HEK293 (cell line): ENCODE results near the gene VASN.

ENCODE experiments used
- CTCF ChIA-PET: fragments of 350-600 bp; formaldehyde crosslinking; extraction: SDS; loops from one replicate; lab custom pipeline; 2021; ENCODE audit warnings: antibody characterized with exemption; lab: Yijun Ruan, JAX
- POLR2A ChIA-PET: fragments of 300-600 bp; formaldehyde crosslinking; extraction: SDS; loops from one replicate; lab custom pipeline; 2020; ENCODE audit warnings: antibody characterized with exemption, inconsistent platforms; lab: Yijun Ruan, JAX
- H3K27ac ChIP-seq: fragments of 200-500 bp; sonication (Bioruptor generic); 2 replicates; pipeline ENCODE4 v1.5.1; 2014; ENCODE audit warnings: low read depth, low read length, control low read depth, inconsistent platforms; ENCODE audit errors: extremely low read depth
- H3K36me3 ChIP-seq, 2 experiments: fragments of 200-500 bp in 1 of 2; sonication (Bioruptor generic) in 1 of 2; 1 replicate in 1 of 2; 2 replicates in 1 of 2; pipeline ENCODE4 v1.5.1; 2014 to 2017; ENCODE audit warnings: inconsistent platforms in 2 of 2, low read length in 2 of 2; ENCODE audit not compliant: control insufficient read depth in 2 of 2, insufficient read depth in 1 of 2
- H3K4me1 ChIP-seq: fragments of 200-500 bp; sonication (Bioruptor generic); 2 replicates; pipeline ENCODE4 v1.5.1; 2014; ENCODE audit warnings: mild to moderate bottlenecking, low read length, inconsistent platforms; ENCODE audit not compliant: control insufficient read depth, insufficient read depth
- H3K4me3 ChIP-seq: 2 replicates; pipeline ENCODE4 v1.5.1; 2011; ENCODE audit warnings: low read depth, mild to moderate bottlenecking, control low read depth, low read length, moderate library complexity
- H3K9me3 ChIP-seq: fragments of 200-500 bp; sonication (Bioruptor generic); 2 replicates; pipeline ENCODE4 v1.5.1; 2014; ENCODE audit warnings: low read depth, low read length, inconsistent platforms; ENCODE audit not compliant: control insufficient read depth, insufficient read depth
- GLIS2 ChIP-seq: fragments of 450-650 bp; formaldehyde crosslinking; IDR thresholded peaks from 2 replicates; pipeline ENCODE4 v1.5.1; 2016; ENCODE audit warnings: missing biosample characterization, missing genetic modification characterization
- HOXC10 ChIP-seq: sonication (generic); formaldehyde crosslinking; IDR thresholded peaks from 2 replicates; pipeline ENCODE4 v1.8.1; 2023; ENCODE audit warnings: mild to moderate bottlenecking, missing genetic modification reagents
- KLF1 ChIP-seq: fragments of 450-650 bp; formaldehyde crosslinking; IDR thresholded peaks from 2 replicates; pipeline ENCODE4 v1.5.1; 2016; ENCODE audit warnings: missing biosample characterization, missing genetic modification characterization
- ZIC2 ChIP-seq: fragments of 450-650 bp; formaldehyde crosslinking; IDR thresholded peaks from 2 replicates; pipeline ENCODE4 v1.5.1; 2016; ENCODE audit warnings: missing biosample characterization, missing genetic modification characterization
- ZNF184 ChIP-seq: fragments of 450-650 bp; IDR thresholded peaks from 2 replicates; pipeline ENCODE4 v1.5.1; 2018; ENCODE audit warnings: missing biosample characterization, mild to moderate bottlenecking, missing genetic modification characterization
- ZNF426 ChIP-seq: fragments of 450-650 bp; formaldehyde crosslinking; IDR thresholded peaks from 2 replicates; pipeline ENCODE4 v1.5.1; 2017; ENCODE audit warnings: missing biosample characterization, missing genetic modification characterization, mild to moderate bottlenecking, inconsistent platforms, moderate library complexity
- ZNF600 ChIP-seq: fragments of 450-650 bp; formaldehyde crosslinking; IDR thresholded peaks from 2 replicates; pipeline ENCODE4 v1.5.1; 2016; ENCODE audit warnings: missing biosample characterization, missing genetic modification characterization
- ZNF660 ChIP-seq: fragments of 450-650 bp; IDR thresholded peaks from 2 replicates; pipeline ENCODE4 v1.5.1; 2018; ENCODE audit warnings: missing biosample characterization, mild to moderate bottlenecking, missing genetic modification characterization
- ZNF768 ChIP-seq: fragments of 450-650 bp; formaldehyde crosslinking; IDR thresholded peaks from 2 replicates; pipeline ENCODE4 v1.5.1; 2018; ENCODE audit warnings: missing biosample characterization, mild to moderate bottlenecking, missing genetic modification characterization
- TF ChIP-seq, protein P1 (sequence below): fragments of 450-650 bp; formaldehyde crosslinking; IDR thresholded peaks from 2 replicates; pipeline ENCODE4 v1.5.1; 2016; ENCODE audit warnings: missing biosample characterization, missing genetic modification characterization

Gene VASN

DNA sequence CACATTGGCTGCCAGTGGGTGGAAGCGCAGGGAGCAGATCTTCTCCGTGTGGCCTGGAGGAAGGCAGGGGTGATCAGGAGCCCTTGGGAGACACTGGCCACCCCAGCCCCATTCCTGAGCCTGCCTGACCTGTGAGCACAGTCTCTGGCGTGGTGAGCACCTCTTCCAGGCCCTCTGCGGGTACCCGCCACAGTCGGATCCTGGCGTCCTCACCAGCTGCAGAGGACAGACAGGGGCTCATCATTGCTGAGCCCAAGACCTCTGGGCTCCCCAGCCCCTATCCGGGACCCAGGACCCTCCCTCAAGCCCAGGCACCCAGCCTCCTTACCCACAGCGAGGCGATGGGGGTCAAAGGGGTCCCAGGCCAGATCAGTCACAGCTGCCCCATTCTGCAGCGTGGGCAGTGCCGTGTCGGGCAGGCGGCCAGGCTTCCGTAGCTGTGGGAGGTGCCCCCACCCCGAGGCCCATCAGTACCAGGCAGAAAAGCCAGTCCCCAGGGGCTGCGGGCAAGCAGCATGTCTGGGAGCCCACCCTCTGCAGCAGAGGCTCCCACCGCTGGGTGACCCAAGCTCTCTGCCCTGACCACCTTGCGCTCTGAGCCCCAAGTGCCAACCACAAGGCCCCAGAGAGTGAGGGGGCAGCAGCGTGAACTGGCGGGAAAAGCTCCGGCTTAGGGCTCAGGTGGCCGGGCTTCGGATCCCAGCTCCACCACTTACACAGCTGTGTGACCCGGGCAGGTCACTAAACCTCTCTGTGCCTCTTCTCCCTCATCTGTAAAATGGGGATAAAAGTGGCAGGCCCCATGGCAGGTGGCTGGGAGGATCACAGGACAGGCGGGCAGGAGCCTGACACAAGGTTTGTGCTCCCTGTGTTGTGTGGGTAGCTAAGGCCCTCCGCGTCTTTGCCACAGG lies 10.4 kb upstream of the VASN start:
- Histone ChIP-seq H3K27ac (no peak overlapping the region), H3K9me3 (no peaks in the 10 kb centered on the region)
- ChIA-PET CTCF (interaction anchor here (0.6 to 5.2 kb wide), 6 partner anchors 11 to 41 kb away, joined by 3 to 118 read pairs (median 7); no protein-coding TSS in a partner anchor), POLR2A (interaction anchor here (1.1 kb wide), 1 partner anchor 13 kb away, joined by 3 read pairs; no protein-coding TSS in a partner anchor)
- TF ChIP-seq HOXC10 (CRISPR knock-in tag): no peak
- 0 out of 2 replicates have a peak, but pooled peaks have one; percentile 18 for TF ChIP-seq ZNF600 (tag by site-specific recombination)
- peak; percentile 84; the same call in 1 of the 2 replicates for TF ChIP-seq ZNF768
- TF ChIP-seq, all 188 proteins: peak for 2
- H3K4me3 ChIP-seq: no peak overlapping the region
- H3K36me3 ChIP-seq: peaks cover 0 to 49% of the 10 kb centered on the region in 2 experiments; a peak in 2 of 3 replicates
- H3K4me1 ChIP-seq: no peaks in the 10 kb centered on the region

DNA sequence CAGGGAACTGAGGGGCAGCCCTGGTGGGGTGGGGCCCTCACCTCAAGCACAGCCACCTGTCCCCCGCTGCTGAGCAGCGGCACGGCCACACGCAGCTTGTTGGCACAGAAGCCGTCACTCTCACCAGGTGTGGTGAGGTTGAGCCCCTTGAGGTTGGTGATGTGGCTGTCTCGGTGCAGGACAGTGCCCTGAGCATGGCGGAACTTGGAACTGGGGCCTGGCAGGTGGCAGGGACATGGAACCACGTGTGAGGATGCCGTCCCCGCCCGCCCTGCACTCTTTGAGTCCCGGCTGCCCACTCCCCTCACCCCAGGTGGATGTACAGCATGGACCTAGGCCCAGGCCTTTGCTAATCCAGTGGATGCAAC lies 9.7 kb upstream of the VASN start:
- CTCF ChIA-PET: interaction anchor here (0.6 to 5.2 kb wide), 3 partner anchors 15 to 41 kb away, joined by 3 to 118 read pairs (median 4); no protein-coding TSS in a partner anchor
- no peak for TF ChIP-seq ZNF184 (tag by site-specific recombination)
- no peak overlapping the region for H3K27ac ChIP-seq
- H3K4me1 ChIP-seq: no peaks in the 10 kb centered on the region
- POLR2A ChIA-PET: no interaction called here
- peaks cover 0 to 45% of the 10 kb centered on the region in 2 experiments; a peak in 2 of 3 replicates for H3K36me3 ChIP-seq
- H3K9me3 ChIP-seq: no peaks in the 10 kb centered on the region
- no peak overlapping the region for H3K4me3 ChIP-seq

DNA sequence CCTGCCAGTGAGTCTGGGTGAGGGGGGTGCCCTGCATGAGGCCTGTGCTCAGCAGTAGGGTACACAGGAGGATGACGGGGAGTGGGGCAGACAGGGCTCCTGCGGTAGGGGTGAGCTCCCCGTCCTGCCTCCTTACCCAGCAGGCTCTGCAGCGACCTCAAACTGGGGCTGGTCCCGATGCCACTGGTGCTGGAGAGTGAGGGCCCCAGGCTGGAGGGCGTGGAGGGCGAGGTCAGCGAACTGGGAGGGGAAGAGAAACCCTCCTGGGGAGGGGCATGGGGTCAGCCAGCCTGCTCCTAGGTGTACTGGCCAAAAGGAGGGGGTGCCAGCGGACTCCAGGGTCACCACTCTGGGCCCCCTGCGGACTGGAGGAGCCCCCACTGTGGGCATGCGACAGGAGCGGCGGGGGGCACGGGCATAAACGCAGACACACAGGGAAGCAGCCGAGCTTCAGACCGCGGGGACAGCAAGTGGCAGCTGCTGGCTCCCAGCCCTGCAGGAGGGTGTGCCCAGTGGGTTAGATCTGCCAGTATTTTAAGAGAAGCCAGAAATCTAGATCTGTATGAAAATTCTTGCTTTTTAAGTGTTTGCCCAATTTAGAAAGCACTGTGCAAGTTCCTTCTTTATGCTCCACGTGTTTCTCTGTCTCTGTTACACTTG lies 9.0 kb upstream of the VASN start:
- CTCF ChIA-PET: interaction anchor here (0.5 to 5.2 kb wide), 3 partner anchors 14 to 59 kb away, joined by 3 to 118 read pairs (median 3); no protein-coding TSS in a partner anchor
- TF ChIP-seq ZNF426: no peak
- TF ChIP-seq ZIC2 (tag by site-specific recombination): peak; percentile 77; the same call in 1 of the 2 replicates
- 0 out of 2 replicates have a peak, but pooled peaks have one; percentile 25 for TF ChIP-seq GLIS2
- TF ChIP-seq KLF1 (tag by site-specific recombination): peak; percentile 70; the same call in 1 of the 2 replicates
- TF ChIP-seq, all 188 proteins: peak for 3
- H3K9me3 ChIP-seq: no peaks in the 10 kb centered on the region
- H3K36me3 ChIP-seq: peaks cover 0 to 43% of the 10 kb centered on the region in 2 experiments; a peak in 2 of 3 replicates
- POLR2A ChIA-PET: no interaction called here
- H3K27ac ChIP-seq: no peak overlapping the region
- no peak overlapping the region for H3K4me3 ChIP-seq
- H3K4me1 ChIP-seq: no peaks in the 10 kb centered on the region

DNA sequence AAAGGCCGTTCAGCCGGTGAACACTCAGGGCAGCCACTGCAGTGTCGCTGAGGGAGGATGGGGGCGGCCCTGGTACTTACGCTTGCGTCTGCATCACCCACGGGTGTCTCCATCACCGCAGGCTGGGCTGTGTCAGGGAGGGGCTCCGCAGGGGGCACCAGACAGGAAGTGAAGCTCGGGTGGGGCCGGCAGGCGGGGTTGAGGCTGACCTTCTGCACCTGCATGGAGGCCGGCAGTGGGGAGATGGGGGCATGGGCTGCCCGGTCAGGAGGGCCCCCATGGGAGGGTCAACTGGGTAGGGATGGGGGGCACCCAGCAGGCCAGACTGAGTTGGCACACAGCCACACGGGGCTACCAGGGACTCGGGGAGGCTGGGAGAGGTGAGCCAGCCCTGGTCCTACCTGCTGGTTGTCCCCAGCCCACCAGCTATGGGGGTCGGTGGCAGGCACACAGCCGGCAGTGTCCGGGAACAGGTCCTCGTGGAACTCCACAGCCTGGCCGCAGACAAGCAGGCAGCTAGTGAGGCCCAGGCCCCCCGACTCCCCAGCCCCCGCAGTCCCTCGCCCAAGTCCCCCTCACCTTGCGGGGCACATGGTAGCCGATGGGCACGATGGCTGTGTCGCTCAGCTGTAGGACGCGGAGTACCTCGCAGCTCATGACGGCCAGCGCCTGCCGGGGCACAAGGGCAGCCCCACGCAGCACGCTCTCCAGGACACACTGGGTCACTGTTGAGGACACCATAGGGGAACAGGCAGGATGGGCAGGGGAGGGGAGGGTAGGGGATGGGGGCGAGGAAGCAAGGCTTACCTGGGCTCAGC lies 7.2 kb upstream of the VASN start:
- Histone ChIP-seq H3K4me3 (no peak overlapping the region), H3K4me1 (no peaks in the 10 kb centered on the region), H3K36me3 (peaks cover 0 to 31% of the 10 kb centered on the region in 2 experiments; a peak in 2 of 3 replicates), H3K27ac (no peak overlapping the region), H3K9me3 (no peaks in the 10 kb centered on the region)
- TF ChIP-seq ZNF660: no peak
- TF ChIP-seq, protein P1, sequence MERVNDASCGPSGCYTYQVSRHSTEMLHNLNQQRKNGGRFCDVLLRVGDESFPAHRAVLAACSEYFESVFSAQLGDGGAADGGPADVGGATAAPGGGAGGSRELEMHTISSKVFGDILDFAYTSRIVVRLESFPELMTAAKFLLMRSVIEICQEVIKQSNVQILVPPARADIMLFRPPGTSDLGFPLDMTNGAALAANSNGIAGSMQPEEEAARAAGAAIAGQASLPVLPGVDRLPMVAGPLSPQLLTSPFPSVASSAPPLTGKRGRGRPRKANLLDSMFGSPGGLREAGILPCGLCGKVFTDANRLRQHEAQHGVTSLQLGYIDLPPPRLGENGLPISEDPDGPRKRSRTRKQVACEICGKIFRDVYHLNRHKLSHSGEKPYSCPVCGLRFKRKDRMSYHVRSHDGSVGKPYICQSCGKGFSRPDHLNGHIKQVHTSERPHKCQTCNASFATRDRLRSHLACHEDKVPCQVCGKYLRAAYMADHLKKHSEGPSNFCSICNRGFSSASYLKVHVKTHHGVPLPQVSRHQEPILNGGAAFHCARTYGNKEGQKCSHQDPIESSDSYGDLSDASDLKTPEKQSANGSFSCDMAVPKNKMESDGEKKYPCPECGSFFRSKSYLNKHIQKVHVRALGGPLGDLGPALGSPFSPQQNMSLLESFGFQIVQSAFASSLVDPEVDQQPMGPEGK (tag by site-specific recombination): 0 out of 2 replicates have a peak, but pooled peaks have one; percentile 14
- POLR2A ChIA-PET: no interaction called here
- CTCF ChIA-PET: interaction anchor here (0.5 to 2.0 kb wide), 5 partner anchors 14 to 1103 kb away, joined by 3 to 16 read pairs (median 4); no protein-coding TSS in a partner anchor
